ENCODE data around the gene CBLIF.
"Not testable (repeated sequence)": the region's sequence is repeated elsewhere in the genome, so short reads cannot be mapped to it uniquely, and the experiment has no call there.

Gene CBLIF

DNA sequence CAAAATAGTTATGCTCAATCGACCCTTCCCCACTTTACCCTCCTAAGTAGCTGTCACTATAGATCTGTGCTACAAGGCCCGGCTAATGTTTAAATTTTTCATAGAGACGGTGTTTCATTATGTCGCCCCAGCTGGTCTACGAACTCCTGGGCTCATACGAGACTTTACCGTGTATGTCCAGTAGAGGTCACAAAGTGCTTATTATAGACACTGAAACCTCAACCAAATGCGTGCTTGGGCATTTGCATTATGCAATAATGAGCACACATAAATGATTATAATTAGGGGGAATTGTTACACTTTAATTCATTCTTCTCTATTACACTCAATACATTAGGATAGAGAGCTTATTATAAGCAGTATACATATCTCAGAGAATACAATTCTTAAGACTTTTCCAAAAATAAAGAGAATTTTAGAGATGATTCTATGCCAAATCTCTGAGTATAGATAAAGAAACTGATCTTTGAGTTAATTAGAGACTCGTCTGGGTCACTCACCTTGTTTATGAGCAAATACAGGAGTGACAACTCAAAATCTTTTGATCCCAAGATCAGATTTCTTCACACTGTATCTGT lies 22.2 kb downstream of the CBLIF start:
- no peak for DNase-seq (ENCODE audit: insufficient read length, low spot score)
- no peak for FAIRE-seq
- TF ChIP-seq CTCF (IDR thresholded peaks at IDR 0.05; ENCODE audit: insufficient read depth, missing control alignments): peak; percentile 52

DNA sequence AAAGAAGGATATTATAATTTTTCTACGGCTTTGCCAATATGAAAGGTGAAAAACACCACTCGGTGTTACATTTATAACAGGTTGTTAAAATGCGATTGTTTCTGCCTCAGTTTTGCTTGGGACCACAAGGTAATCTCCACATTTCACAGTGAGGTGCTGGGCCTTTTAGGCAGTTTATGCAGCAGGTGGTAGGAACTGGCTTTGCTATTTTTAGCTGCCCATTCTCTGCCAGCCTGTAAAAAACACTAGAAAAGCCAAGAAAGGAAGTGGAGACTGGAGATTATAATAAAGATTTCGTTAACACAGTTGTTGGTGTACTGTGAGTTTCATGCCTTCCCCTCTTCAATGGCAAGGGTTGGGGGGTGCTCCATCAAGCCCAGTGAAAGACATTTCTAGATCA lies 26.7 kb downstream of the CBLIF start:
- FAIRE-seq (no peak), DNase-seq (ENCODE audit: insufficient read length, low spot score) (no peak)
- no peak for TF ChIP-seq CTCF (IDR thresholded peaks at IDR 0.05; ENCODE audit: insufficient read depth, missing control alignments)

- not testable (repeated sequence) for FAIRE-seq; DNase-seq (ENCODE audit: insufficient read length, low spot score)
These were observed 28.9 kb downstream of the CBLIF start for GRCh38 chr11:59816434-59816833.

DNA sequence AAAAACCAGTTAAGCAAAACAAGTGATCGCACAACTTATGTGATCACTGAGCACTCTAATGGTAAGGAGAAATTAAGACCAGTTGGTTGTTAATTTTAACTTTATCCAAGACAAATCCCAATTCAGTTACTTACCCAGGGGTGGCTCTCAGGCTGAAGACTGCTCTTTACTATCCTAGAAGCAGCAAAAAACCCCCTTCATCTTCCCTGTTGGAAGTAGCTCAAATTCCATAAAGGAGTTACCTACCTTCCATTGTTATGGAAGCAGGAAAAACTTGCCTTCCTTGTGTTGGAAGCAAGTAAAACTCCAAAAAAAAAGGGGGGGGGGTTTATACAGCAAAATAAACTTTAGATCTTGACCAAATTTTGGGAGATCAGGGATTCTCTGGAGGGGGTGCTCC lies 29.5 kb downstream of the CBLIF start:
- no peak for FAIRE-seq
- no peak for TF ChIP-seq CTCF (IDR thresholded peaks at IDR 0.05; ENCODE audit: insufficient read depth, missing control alignments)
- DNase-seq (ENCODE audit: insufficient read length, low spot score): no peak

GRCh38 chr11:59814021-59814420 lies 31.3 kb downstream of the CBLIF start:
- no peak for TF ChIP-seq CTCF (IDR thresholded peaks at IDR 0.05; ENCODE audit: insufficient read depth, missing control alignments)
- DNase-seq (ENCODE audit: insufficient read length, low spot score): no peak
- FAIRE-seq: no peak

DNA sequence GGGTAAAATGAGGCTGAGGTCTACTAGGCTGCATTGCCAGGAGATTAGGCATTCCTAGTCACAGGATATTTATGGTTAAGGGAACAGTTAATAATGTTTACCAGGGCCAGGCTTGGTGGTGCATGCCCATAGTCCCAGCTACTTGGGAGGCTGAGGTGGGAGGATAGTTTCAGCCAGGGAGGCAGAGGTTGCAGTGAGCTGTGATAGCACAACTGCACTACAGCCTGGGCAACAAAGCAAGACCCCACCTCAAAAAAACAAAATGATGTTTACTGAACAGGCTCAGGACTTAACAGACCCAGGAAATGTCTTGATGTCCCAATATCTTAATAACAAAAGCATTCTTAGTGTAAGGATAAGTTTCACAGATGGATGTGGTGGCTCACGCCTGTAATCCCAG lies 31.9 kb downstream of the CBLIF start:
- DNase-seq (ENCODE audit: insufficient read length, low spot score): no peak
- no peak for TF ChIP-seq CTCF (IDR thresholded peaks at IDR 0.05; ENCODE audit: insufficient read depth, missing control alignments)
- FAIRE-seq: no peak

GRCh38 chr11:59812220-59812619 lies 33.1 kb downstream of the CBLIF start:
- no peak for TF ChIP-seq CTCF (IDR thresholded peaks at IDR 0.05; ENCODE audit: insufficient read depth, missing control alignments)
- FAIRE-seq (no peak), DNase-seq (ENCODE audit: insufficient read length, low spot score) (no peak)

- TF ChIP-seq CTCF (IDR thresholded peaks at IDR 0.05; ENCODE audit: insufficient read depth, missing control alignments): no peak
- DNase-seq (ENCODE audit: insufficient read length, low spot score): no peak
- FAIRE-seq: no peak
These were observed 34.4 kb downstream of the CBLIF start for GRCh38 chr11:59810911-59811259.
